Left lung (tissue), 10 donors: ENCODE data around the gene SLC2A10. TPM values are rescaled to one million over a fixed set of nuclear protein-coding genes. Genes with fewer than 3 reads are reported as not detected.
"Not testable (repeated sequence)": the region's sequence is repeated elsewhere in the genome, so short reads cannot be mapped to it uniquely, and the experiment has no call there.

Experiments
- ATAC-seq: fragments of 200-7000 bp; cut with Tn5 transposase; one replicate; pipeline ENCODE4 v1.9.1; 2020; ENCODE audit warnings: moderate library complexity
- DNase-seq, 4 donors: peaks; one replicate each; pipeline ENCODE4 v3.0.0-alpha.2; 2013 to 2020
- H3K27ac ChIP-seq, 2 donors: fragments of 200-600 bp; sonication (generic) in 1 of 2; one replicate each; pipeline versions ENCODE4 v1.5.0 to v1.8.0; 2020 to 2021
- H3K27me3 ChIP-seq, 2 donors: fragments of 200-600 bp; sonication (generic) in 1 of 2; one replicate each; pipeline versions ENCODE4 v1.5.0 to v1.8.0; 2020 to 2021
- H3K36me3 ChIP-seq, 2 donors: fragments of 200-600 bp; sonication (generic) in 1 of 2; one replicate each; pipeline versions ENCODE4 v1.5.0 to v1.8.0; 2020 to 2021
- H3K4me1 ChIP-seq, 2 donors: fragments of 200-600 bp; one replicate each; pipeline ENCODE4 v1.8.0; 2021
- H3K4me3 ChIP-seq, 2 donors: fragments of 200-600 bp; sonication (generic) in 1 of 2; one replicate each; pipeline versions ENCODE4 v1.5.0 to v1.8.0; 2020 to 2021; ENCODE audit warnings: mild to moderate bottlenecking in 1 of 2
- H3K9me3 ChIP-seq, 2 donors: fragments of 200-600 bp; sonication (generic) in 1 of 2; one replicate each; pipeline versions ENCODE4 v1.5.0 to v1.8.0; 2020 to 2021
- CTCF ChIP-seq, 2 donors: fragments of 200-600 bp; sonication (generic) in 1 of 2; IDR thresholded peaks; one replicate each; pipeline versions ENCODE4 v1.5.0 to v1.8.0; 2021; ENCODE audit warnings: antibody characterized with exemption in 2 of 2
- intact Hi-C, 2 donors: fragments of 100-400 bp; cut with DNase I; formaldehyde crosslinking; loops; one replicate each; pipeline versions ENCODE4 v1.11.2 to v1.14.2; 2022
- polyA plus RNA-seq, 6 donors: library from polyadenylated mRNA; unstranded; fragments of 120-200 nt; gene quantifications; one replicate each; pipeline ENCODE4 v1.2.1, GENCODE V29; 2013; ENCODE audit not compliant: insufficient read length in 6 of 6
- total RNA-seq, 2 donors: library from RNA; stranded (reverse); fragmentation: NEBNext Ultra II Directional; extraction: Animal tissue kit (Norgen Biotek cat#: 25700); gene quantifications; one replicate each; pipeline ENCODE4 v1.2.1, GENCODE V29; 2021
- donor health status: DM: no; HTN: yes; CAD: no.
- donor health status: DM: no; HTN: no; CAD: no.

SLC2A10 gene
- total and polyA plus RNA-seq, 8 donors, result 12.9 to 26.1 (median 21.0) TPM

- no peak overlapping the region for H3K4me3 ChIP-seq
- no peak for DNase-seq
- H3K4me1 ChIP-seq, result no peaks in the 10 kb centered on the region
- no peak overlapping the region for H3K27ac ChIP-seq
- intact Hi-C loops, result no loop called here
- no peaks in the 10 kb centered on the region for H3K36me3 ChIP-seq
- H3K9me3 ChIP-seq, result peaks cover 0 to 19% of the 10 kb centered on the region in 2 donors
- H3K27me3 ChIP-seq, result no peaks in the 10 kb centered on the region
- TF ChIP-seq CTCF (IDR thresholded peaks at IDR 0.05), result no peak
- no peak for ATAC-seq
Measured at GRCh38 chr20:46671866-46672542, 37.4 kb upstream of the SLC2A10 start.

GRCh38 chr20:46672543-46673148, 36.8 kb upstream of the SLC2A10 start:
- DNase-seq (no peak), ATAC-seq (no peak)
- no peak overlapping the region for H3K27ac ChIP-seq
- H3K4me1 ChIP-seq, result no peaks in the 10 kb centered on the region
- no peak for TF ChIP-seq CTCF (IDR thresholded peaks at IDR 0.05)
- H3K36me3 ChIP-seq, result no peaks in the 10 kb centered on the region
- H3K27me3 ChIP-seq, result no peaks in the 10 kb centered on the region
- intact Hi-C loops, result no loop called here
- peaks cover 0 to 19% of the 10 kb centered on the region in 2 donors for H3K9me3 ChIP-seq
- no peak overlapping the region for H3K4me3 ChIP-seq

DNA sequence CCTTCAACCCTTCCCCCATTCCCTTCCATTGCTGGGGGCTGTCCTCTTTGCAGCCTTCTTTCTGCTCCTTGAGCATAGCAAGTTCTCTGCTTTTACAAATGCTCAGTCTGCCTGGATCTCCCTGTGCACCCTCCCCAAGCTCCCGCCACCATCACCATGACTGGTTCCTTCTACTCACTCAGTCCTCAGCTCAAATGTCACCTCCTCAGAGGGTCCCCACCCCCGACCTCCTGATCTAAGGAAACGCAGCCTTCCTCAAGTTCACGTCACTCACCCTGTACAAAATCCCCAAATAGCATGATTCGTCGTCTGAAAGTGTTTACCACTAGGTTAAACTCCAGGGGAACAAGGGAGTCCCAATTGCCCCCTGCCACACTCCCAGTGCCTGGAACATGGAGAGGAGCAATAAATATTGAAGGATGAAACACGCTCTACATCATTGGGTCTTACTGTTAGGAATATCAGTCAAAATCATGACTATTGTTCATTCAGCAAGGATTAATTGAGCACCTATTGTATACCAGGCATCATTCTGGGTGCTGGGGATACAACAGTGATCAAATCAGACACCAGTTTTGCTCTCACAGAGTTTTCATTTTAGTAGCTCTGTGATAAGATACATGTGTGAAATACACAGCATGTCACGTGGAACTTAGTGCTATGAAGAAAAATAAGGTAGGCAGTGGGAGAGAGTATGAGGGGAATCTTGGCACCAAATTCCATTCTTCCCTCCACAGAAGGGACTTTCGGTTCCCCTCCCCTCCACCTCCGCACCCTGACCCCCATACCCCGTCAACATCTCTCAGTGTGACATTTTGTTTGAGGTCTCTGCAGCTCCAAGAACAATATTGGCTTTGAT, 35.8 kb upstream of the SLC2A10 start:
- intact Hi-C loops, result no loop called here
- no peak for TF ChIP-seq CTCF (IDR thresholded peaks at IDR 0.05)
- DNase-seq, result no peak
- Histone ChIP-seq H3K9me3 (peaks cover 0 to 19% of the 10 kb centered on the region in 2 donors), H3K36me3 (no peaks in the 10 kb centered on the region), H3K27me3 (no peaks in the 10 kb centered on the region), H3K27ac (no peak overlapping the region), H3K4me3 (no peak overlapping the region), H3K4me1 (no peaks in the 10 kb centered on the region)
- no peak for ATAC-seq

- ATAC-seq, result no peak
- Histone ChIP-seq H3K4me3 (no peak overlapping the region), H3K27ac (no peak overlapping the region), H3K36me3 (no peaks in the 10 kb centered on the region), H3K27me3 (no peaks in the 10 kb centered on the region), H3K4me1 (no peaks in the 10 kb centered on the region), H3K9me3 (peaks cover 0 to 19% of the 10 kb centered on the region in 2 donors)
- no peak for DNase-seq
- TF ChIP-seq CTCF (IDR thresholded peaks at IDR 0.05), result no peak
- intact Hi-C loops, result no loop called here
Measured at GRCh38 chr20:46674253-46675083, 35.0 kb upstream of the SLC2A10 start.

- H3K36me3 ChIP-seq, intact Hi-C loops, H3K27ac ChIP-seq, ATAC-seq, H3K9me3 ChIP-seq, H3K4me1 ChIP-seq, DNase-seq, H3K4me3 ChIP-seq, H3K27me3 ChIP-seq: not testable (repeated sequence)
Measured at GRCh38 chr20:46676649-46677316, 32.7 kb upstream of the SLC2A10 start.
